HCT116 (cell line): ENCODE data around the gene ANO6. TPM values are rescaled to one million over a fixed set of nuclear protein-coding genes. Genes with fewer than 3 reads are reported as not detected.

ENCODE experiments used
- ATAC-seq: fragments of 200-7000 bp; cut with Tn5 transposase; 2 replicates; pipeline ENCODE4 v1.9.1; 2020; ENCODE audit warnings: mild to moderate bottlenecking, moderate library complexity
- BruUV-seq: library from RNA; stranded (reverse); fragments of 400-500 nt; replicated peaks from 2 replicates; lab custom pipeline; 2021; lab: Mats Ljungman, UMichigan
- CTCF ChIA-PET: fragments of 300-600 bp; sonication (Branson Sonifier 250); formaldehyde crosslinking; loops from one replicate; lab custom pipeline; 2021; ENCODE audit warnings: antibody characterized with exemption; lab: Charles Lee
- POLR2A ChIA-PET: fragments of 300-600, 350-600 bp; sonication (Branson Sonifier 250); formaldehyde crosslinking; loops from one replicate; lab custom pipeline; 2021; ENCODE audit warnings: antibody characterized with exemption; lab: Charles Lee
- RAD21 ChIA-PET, 2 experiments: fragments of 300-600 bp; sonication (Branson Sonifier 250); formaldehyde crosslinking; loops; one replicate each; lab custom pipeline; 2023; ENCODE audit warnings: low total read pairs in 2 of 2; ENCODE audit not compliant: uncharacterized antibody in 2 of 2, unreplicated experiment in 2 of 2, low non-redundant PET in 1 of 2; lab: Charles Lee
- DNase-seq: peaks from one replicate; pipeline ENCODE4 v3.0.0-alpha.2; 2010; ENCODE audit warnings: low read depth, low spot score
- H2AFZ ChIP-seq: fragments of 200-600 bp; shearing (Covaris generic), sonication (generic); 2 replicates; pipeline ENCODE4 v1.6.1; 2017; ENCODE audit warnings: low read depth, mixed run types, mixed read lengths, antibody characterized with exemption, low read length; ENCODE audit not compliant: poor library complexity, severe bottlenecking
- H3K27ac ChIP-seq: 2 replicates; pipeline ENCODE4 v1.5.1; 2012; ENCODE audit warnings: low read depth, low read length
- H3K27me3 ChIP-seq: fragments of 200-600 bp; sonication (generic); 2 replicates; pipeline ENCODE4 v1.6.1; 2016; ENCODE audit warnings: mixed run types, low read length, mixed read lengths; ENCODE audit not compliant: insufficient read depth
- H3K36me3 ChIP-seq, 2 experiments: fragments of 200-500 bp in 1 of 2; fragments of 200-600 bp in 1 of 2; sonication (Bioruptor generic) in 1 of 2; sonication (generic) in 1 of 2; 2 replicates each; pipeline versions ENCODE4 v1.5.1 to v1.6.1; 2014 to 2016; ENCODE audit warnings: low read length in 2 of 2, inconsistent platforms in 1 of 2, mixed read lengths in 1 of 2, mixed run types in 1 of 2; ENCODE audit not compliant: insufficient read depth in 2 of 2, control insufficient read depth in 1 of 2
- H3K4me1 ChIP-seq, 2 experiments: fragments of 200-600 bp in 1 of 2; sonication (generic) in 1 of 2; 2 replicates each; pipeline versions ENCODE4 v1.5.1 to v1.6.1; 2012 to 2017; ENCODE audit warnings: low read length in 2 of 2, inconsistent platforms in 1 of 2, mild to moderate bottlenecking in 1 of 2, mixed read lengths in 1 of 2, mixed run types in 1 of 2, moderate library complexity in 1 of 2; ENCODE audit not compliant: insufficient read depth in 2 of 2, control insufficient read depth in 1 of 2
- H3K4me2 ChIP-seq: fragments of 200-600 bp; sonication (generic); 2 replicates; pipeline ENCODE4 v1.6.1; 2017; ENCODE audit warnings: mixed run types, low read length, mixed read lengths
- H3K4me3 ChIP-seq, 2 experiments: fragments of 200-600 bp in 1 of 2; sonication (generic) in 1 of 2; replicated peaks in 1 of 2; 2 replicates each; pipeline ENCODE4 v1.5.1; 2011 to 2016; ENCODE audit warnings: low read length in 2 of 2, control low read depth in 1 of 2, low read depth in 1 of 2, mild to moderate bottlenecking in 1 of 2, mixed read lengths in 1 of 2, mixed run types in 1 of 2
- H3K79me2 ChIP-seq: fragments of 200-600 bp; sonication (generic); 2 replicates; pipeline ENCODE4 v1.6.1; 2017; ENCODE audit warnings: mild to moderate bottlenecking, mixed run types, low read length, moderate library complexity, mixed read lengths; ENCODE audit not compliant: insufficient read depth
- H3K9ac ChIP-seq: fragments of 200-600 bp; sonication (generic); 2 replicates; pipeline ENCODE4 v1.6.1; 2016; ENCODE audit warnings: low read length, mixed read lengths
- H3K9me2 ChIP-seq: fragments of 200-600 bp; sonication (generic), shearing (Covaris generic); 2 replicates; pipeline ENCODE4 v1.6.1; 2017; ENCODE audit warnings: mixed run types, mild to moderate bottlenecking, moderate library complexity; ENCODE audit not compliant: insufficient read depth
- H3K9me3 ChIP-seq, 2 experiments: fragments of 200-500 bp in 1 of 2; fragments of 200-600 bp in 1 of 2; sonication (Bioruptor generic) in 1 of 2; sonication (generic) in 1 of 2; 2 replicates each; pipeline ENCODE4 v1.6.1; 2014 to 2017; ENCODE audit warnings: low read length in 2 of 2, mixed read lengths in 2 of 2, inconsistent platforms in 1 of 2, low read depth in 1 of 2, mild to moderate bottlenecking in 1 of 2, mixed run types in 1 of 2, moderate library complexity in 1 of 2; ENCODE audit not compliant: control insufficient read depth in 1 of 2, insufficient read depth in 1 of 2
- H4K20me1 ChIP-seq: fragments of 200-600 bp; sonication (generic), shearing (Covaris generic); 2 replicates; pipeline ENCODE4 v1.6.1; 2017; ENCODE audit warnings: mixed run types, mild to moderate bottlenecking, moderate library complexity; ENCODE audit not compliant: insufficient read depth
- CBX3 ChIP-seq: IDR thresholded peaks from 2 replicates; pipeline ENCODE4 v1.6.1; 2012; ENCODE audit warnings: low read depth
- EGR1 ChIP-seq: IDR thresholded peaks from 2 replicates; pipeline ENCODE4 v1.6.1; 2012; ENCODE audit warnings: low read depth
- EZH2 ChIP-seq: fragments of 200-600 bp; sonication (generic); IDR thresholded peaks from 2 replicates; pipeline ENCODE4 v1.6.1; 2017; ENCODE audit warnings: antibody characterized with exemption, mixed run types
- FOSL1 ChIP-seq: IDR thresholded peaks from 2 replicates; pipeline ENCODE4 v1.6.1; 2012; ENCODE audit warnings: low read depth
- POLR2AphosphoS5 ChIP-seq: IDR thresholded peaks from 2 replicates; pipeline ENCODE4 v1.6.1; 2011; ENCODE audit warnings: mild to moderate bottlenecking, low read depth, low read length, moderate library complexity
- RAD21 ChIP-seq: IDR thresholded peaks from 2 replicates; pipeline ENCODE4 v1.6.1; 2012; ENCODE audit warnings: low read depth, mild to moderate bottlenecking
- TCF7L2 ChIP-seq: IDR thresholded peaks from 2 replicates; pipeline ENCODE4 v1.7.0; 2011; ENCODE audit warnings: borderline replicate concordance, inconsistent platforms; ENCODE audit not compliant: insufficient read depth, insufficient read length; ENCODE audit errors: extremely low read depth
- YY1 ChIP-seq: IDR thresholded peaks from 2 replicates; pipeline ENCODE4 v1.6.1; 2011; ENCODE audit warnings: low read length, low read depth, moderate library complexity, mild to moderate bottlenecking; ENCODE audit not compliant: insufficient replicate concordance; ENCODE audit errors: extremely low read depth
- ZNF274 ChIP-seq: fragments of 200-500 bp; sonication (Bioruptor generic); IDR thresholded peaks from 2 replicates; pipeline ENCODE4 v1.6.1; 2014; ENCODE audit warnings: mild to moderate bottlenecking, low read depth, low read length, inconsistent platforms
- intact Hi-C: fragments of 100-400 bp; cut with micrococcal nuclease; formaldehyde crosslinking; loops from 2 replicates; pipeline ENCODE4 v1.10.0; 2022
- total RNA-seq: library from RNA; stranded (reverse); gene quantifications from one replicate; pipeline ENCODE4 v1.2.1, GENCODE V29; 2021; ENCODE audit not compliant: unreplicated experiment
- TF ChIP-seq, protein P1 (sequence below): IDR thresholded peaks from 2 replicates; pipeline ENCODE4 v1.6.1; 2011; ENCODE audit warnings: mild to moderate bottlenecking, low read length, moderate library complexity; ENCODE audit not compliant: insufficient replicate concordance; ENCODE audit errors: extremely low read depth
- TF ChIP-seq, protein P2 (sequence below), 3 experiments: fragments of 200-600 bp in 1 of 3; sonication (generic) in 1 of 3; IDR thresholded peaks in 2 of 3; conservative IDR thresholded peaks in 1 of 3; 2 replicates each; pipeline ENCODE4 v1.5.1; 2012 to 2017; ENCODE audit warnings: low read depth in 2 of 3, low read length in 2 of 3, antibody characterized with exemption in 1 of 3, borderline replicate concordance in 1 of 3, control low read depth in 1 of 3, mild to moderate bottlenecking in 1 of 3, mixed read lengths in 1 of 3, mixed run types in 1 of 3, moderate library complexity in 1 of 3; ENCODE audit not compliant: insufficient read depth in 1 of 3

Gene ANO6
- total RNA-seq, 1 experiment from 2014 or later = 36.7 TPM

DNA sequence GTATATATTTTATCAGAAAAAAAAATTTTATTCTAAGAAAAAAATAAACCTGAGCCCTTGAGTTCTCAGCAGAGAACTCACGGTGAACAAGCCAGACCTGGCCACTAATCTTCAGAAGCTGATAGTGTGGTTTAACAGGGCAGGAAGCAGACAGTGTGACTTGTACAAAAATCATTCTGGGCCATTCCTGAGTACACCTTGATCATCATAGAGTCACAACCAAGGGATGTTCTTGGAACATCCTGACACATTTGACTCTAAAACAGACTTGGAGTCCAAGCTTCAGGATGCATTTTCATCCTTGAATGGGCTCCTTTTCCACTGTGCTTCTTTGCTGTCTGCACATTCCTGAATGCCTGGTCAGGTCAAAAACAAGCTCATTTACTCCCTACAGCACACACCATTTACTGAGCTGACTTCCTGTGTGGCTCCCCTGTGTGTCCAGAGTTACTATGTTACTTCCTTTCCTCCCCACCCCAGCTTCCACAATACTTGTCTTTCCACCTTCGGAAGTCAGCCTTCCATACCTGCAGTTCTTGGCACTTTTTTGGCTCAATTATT is 112.0 kb downstream of the ANO6 start:
- no peaks in the 10 kb centered on the region for H3K27me3 ChIP-seq
- no peak overlapping the region for H3K4me2 ChIP-seq
- RAD21 ChIA-PET = no interaction called here
- peaks cover 0 to 5% of the 10 kb centered on the region in 2 experiments; a peak in 2 of 4 replicates for H3K4me1 ChIP-seq
- no peak overlapping the region for H3K27ac ChIP-seq
- no peaks in the 10 kb centered on the region; the same call in 1 of the 2 replicates for H4K20me1 ChIP-seq
- CTCF ChIA-PET = no interaction called here
- no peaks in the 10 kb centered on the region for H3K9me3 ChIP-seq
- H3K79me2 ChIP-seq = no peaks in the 10 kb centered on the region; the same call in 1 of the 2 replicates
- TF ChIP-seq, protein P1, sequence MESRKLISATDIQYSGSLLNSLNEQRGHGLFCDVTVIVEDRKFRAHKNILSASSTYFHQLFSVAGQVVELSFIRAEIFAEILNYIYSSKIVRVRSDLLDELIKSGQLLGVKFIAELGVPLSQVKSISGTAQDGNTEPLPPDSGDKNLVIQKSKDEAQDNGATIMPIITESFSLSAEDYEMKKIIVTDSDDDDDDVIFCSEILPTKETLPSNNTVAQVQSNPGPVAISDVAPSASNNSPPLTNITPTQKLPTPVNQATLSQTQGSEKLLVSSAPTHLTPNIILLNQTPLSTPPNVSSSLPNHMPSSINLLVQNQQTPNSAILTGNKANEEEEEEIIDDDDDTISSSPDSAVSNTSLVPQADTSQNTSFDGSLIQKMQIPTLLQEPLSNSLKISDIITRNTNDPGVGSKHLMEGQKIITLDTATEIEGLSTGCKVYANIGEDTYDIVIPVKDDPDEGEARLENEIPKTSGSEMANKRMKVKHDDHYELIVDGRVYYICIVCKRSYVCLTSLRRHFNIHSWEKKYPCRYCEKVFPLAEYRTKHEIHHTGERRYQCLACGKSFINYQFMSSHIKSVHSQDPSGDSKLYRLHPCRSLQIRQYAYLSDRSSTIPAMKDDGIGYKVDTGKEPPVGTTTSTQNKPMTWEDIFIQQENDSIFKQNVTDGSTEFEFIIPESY = no peak
- TF ChIP-seq EGR1 (no peak), ZNF274 (no peak), EZH2 (no peak), RAD21 (no peak)
- POLR2A ChIA-PET = no interaction called here
- no peaks in the 10 kb centered on the region for H3K36me3 ChIP-seq
- intact Hi-C loops = no loop called here
- H2AFZ ChIP-seq = no peak overlapping the region
- ATAC-seq (no peak), DNase-seq (no peak)
- no TSS peak for BruUV-seq
- H3K4me3 ChIP-seq = no peak overlapping the region
- H3K9ac ChIP-seq = no peak overlapping the region
- no peaks in the 10 kb centered on the region; the same call in 1 of the 2 replicates for H3K9me2 ChIP-seq

DNA sequence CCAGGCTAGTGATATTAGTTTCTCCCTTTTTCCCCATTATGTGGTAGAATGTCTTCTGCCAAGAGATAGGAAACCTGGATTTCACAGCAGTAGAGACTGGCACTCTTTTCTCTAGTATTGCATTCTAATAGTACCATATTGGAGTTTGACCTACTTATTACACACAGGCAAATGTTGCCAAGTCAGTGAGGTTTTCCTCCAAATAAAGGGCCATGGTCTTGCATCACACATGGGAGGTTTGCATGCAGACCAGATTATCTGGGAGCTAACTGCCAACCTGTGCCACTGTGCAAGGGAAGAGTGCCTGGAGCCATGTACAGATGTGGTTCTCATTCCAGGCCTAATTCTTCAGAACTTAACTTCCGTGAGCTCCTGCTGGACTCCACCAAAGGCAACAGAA is 113.3 kb downstream of the ANO6 start:
- H2AFZ ChIP-seq = no peak overlapping the region
- H3K9me3 ChIP-seq = no peaks in the 10 kb centered on the region
- intact Hi-C loops = no loop called here
- peaks cover 3% of the 10 kb centered on the region; the same call in 1 of the 2 replicates for H4K20me1 ChIP-seq
- BruUV-seq = no TSS peak
- no peak overlapping the region for H3K9ac ChIP-seq
- ATAC-seq (no peak), DNase-seq (no peak)
- H3K79me2 ChIP-seq = no peaks in the 10 kb centered on the region; the same call in 1 of the 2 replicates
- H3K27me3 ChIP-seq = no peaks in the 10 kb centered on the region
- POLR2A ChIA-PET = no interaction called here
- TF ChIP-seq EZH2 (no peak), CBX3 (no peak), FOSL1 (no peak), TCF7L2 (no peak), YY1 (no peak), RAD21 (no peak), POLR2AphosphoS5 (no peak)
- TF ChIP-seq, protein P2, sequence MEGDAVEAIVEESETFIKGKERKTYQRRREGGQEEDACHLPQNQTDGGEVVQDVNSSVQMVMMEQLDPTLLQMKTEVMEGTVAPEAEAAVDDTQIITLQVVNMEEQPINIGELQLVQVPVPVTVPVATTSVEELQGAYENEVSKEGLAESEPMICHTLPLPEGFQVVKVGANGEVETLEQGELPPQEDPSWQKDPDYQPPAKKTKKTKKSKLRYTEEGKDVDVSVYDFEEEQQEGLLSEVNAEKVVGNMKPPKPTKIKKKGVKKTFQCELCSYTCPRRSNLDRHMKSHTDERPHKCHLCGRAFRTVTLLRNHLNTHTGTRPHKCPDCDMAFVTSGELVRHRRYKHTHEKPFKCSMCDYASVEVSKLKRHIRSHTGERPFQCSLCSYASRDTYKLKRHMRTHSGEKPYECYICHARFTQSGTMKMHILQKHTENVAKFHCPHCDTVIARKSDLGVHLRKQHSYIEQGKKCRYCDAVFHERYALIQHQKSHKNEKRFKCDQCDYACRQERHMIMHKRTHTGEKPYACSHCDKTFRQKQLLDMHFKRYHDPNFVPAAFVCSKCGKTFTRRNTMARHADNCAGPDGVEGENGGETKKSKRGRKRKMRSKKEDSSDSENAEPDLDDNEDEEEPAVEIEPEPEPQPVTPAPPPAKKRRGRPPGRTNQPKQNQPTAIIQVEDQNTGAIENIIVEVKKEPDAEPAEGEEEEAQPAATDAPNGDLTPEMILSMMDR (IDR thresholded peaks at IDR 0.05 in 2 of 3, conservative IDR thresholded peaks at IDR 0.05 in 1 of 3; ENCODE audit: borderline replicate concordance in 1 of 3, insufficient read depth in 1 of 3, low read depth in 2 of 3, low read length in 2 of 3) = no peak
- H3K4me1 ChIP-seq = peaks cover 0 to 3% of the 10 kb centered on the region in 2 experiments; a peak in 2 of 4 replicates
- H3K4me2 ChIP-seq = no peak overlapping the region
- H3K36me3 ChIP-seq = no peaks in the 10 kb centered on the region
- H3K9me2 ChIP-seq = no peaks in the 10 kb centered on the region; the same call in 1 of the 2 replicates
- H3K27ac ChIP-seq = no peak overlapping the region
- RAD21 ChIA-PET = no interaction called here
- CTCF ChIA-PET = no interaction called here
- H3K4me3 ChIP-seq = no peak overlapping the region
